PC-3 (cell line): ENCODE results near the gene SAMD9.

Experiments used
- EZH2 ChIP-seq: fragments of 300-600 bp; sonication (generic); IDR thresholded peaks from one replicate; pipeline ENCODE4 v1.6.1; 2017; ENCODE audit warnings: antibody characterized with exemption, mild to moderate bottlenecking, low read length; ENCODE audit not compliant: unreplicated experiment
- TF ChIP-seq, protein P1 (sequence below): fragments of 300-600 bp; sonication (generic); conservative IDR thresholded peaks from 2 replicates; pipeline ENCODE4 v1.5.1; 2017; ENCODE audit warnings: antibody characterized with exemption, low read depth, mild to moderate bottlenecking, low read length

- TF ChIP-seq, protein P1, sequence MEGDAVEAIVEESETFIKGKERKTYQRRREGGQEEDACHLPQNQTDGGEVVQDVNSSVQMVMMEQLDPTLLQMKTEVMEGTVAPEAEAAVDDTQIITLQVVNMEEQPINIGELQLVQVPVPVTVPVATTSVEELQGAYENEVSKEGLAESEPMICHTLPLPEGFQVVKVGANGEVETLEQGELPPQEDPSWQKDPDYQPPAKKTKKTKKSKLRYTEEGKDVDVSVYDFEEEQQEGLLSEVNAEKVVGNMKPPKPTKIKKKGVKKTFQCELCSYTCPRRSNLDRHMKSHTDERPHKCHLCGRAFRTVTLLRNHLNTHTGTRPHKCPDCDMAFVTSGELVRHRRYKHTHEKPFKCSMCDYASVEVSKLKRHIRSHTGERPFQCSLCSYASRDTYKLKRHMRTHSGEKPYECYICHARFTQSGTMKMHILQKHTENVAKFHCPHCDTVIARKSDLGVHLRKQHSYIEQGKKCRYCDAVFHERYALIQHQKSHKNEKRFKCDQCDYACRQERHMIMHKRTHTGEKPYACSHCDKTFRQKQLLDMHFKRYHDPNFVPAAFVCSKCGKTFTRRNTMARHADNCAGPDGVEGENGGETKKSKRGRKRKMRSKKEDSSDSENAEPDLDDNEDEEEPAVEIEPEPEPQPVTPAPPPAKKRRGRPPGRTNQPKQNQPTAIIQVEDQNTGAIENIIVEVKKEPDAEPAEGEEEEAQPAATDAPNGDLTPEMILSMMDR: no peak
- TF ChIP-seq EZH2: no peak
These were observed 29.6 kb upstream of the SAMD9 start for GRCh38 chr7:93147363-93147762.
